ENCODE results near the gene BTBD2.
"Not testable (repeated sequence)": the region's sequence is repeated elsewhere in the genome, so short reads cannot be mapped to it uniquely, and the experiment has no call there.

BTBD2 gene

GRCh38 chr19:2039959-2040646 is 24.6 kb upstream of the BTBD2 start:
- DNase-seq (ENCODE audit: low read depth) = no peak

GRCh38 chr19:2039089-2039958 is 23.8 kb upstream of the BTBD2 start:
- DNase-seq (ENCODE audit: low read depth) = no peak

- DNase-seq (ENCODE audit: low read depth) = no peak
Observed at GRCh38 chr19:2038284-2039088, 23.0 kb upstream of the BTBD2 start.

- no peak for DNase-seq (ENCODE audit: low read depth)
Observed at GRCh38 chr19:2037651-2038255, 22.2 kb upstream of the BTBD2 start.

- DNase-seq (ENCODE audit: low read depth) = no peak
Observed at GRCh38 chr19:2036424-2036823, 20.9 kb upstream of the BTBD2 start.

- DNase-seq (ENCODE audit: low read depth) = no peak
Observed at GRCh38 chr19:2035590-2035991, 20.1 kb upstream of the BTBD2 start.

GRCh38 chr19:2034729-2035589 is 19.4 kb upstream of the BTBD2 start:
- no peak for DNase-seq (ENCODE audit: low read depth)

- DNase-seq (ENCODE audit: low read depth) = not testable (repeated sequence)
Observed at GRCh38 chr19:2034253-2034652, 18.7 kb upstream of the BTBD2 start.

GRCh38 chr19:2033825-2034159 is 18.3 kb upstream of the BTBD2 start:
- DNase-seq (ENCODE audit: low read depth) = no peak

GRCh38 chr19:2033115-2033824 is 17.8 kb upstream of the BTBD2 start:
- no peak for DNase-seq (ENCODE audit: low read depth)

GRCh38 chr19:2032296-2032941 is 16.9 kb upstream of the BTBD2 start:
- DNase-seq (ENCODE audit: low read depth) = peak; percentile 37

- peak; percentile 73 for DNase-seq (ENCODE audit: low read depth)
Observed at GRCh38 chr19:2027361-2027760, 11.8 kb upstream of the BTBD2 start.

- no peak for DNase-seq (ENCODE audit: low read depth)
Observed at GRCh38 chr19:2026770-2027169, 11.3 kb upstream of the BTBD2 start.

- DNase-seq (ENCODE audit: low read depth) = no peak
Observed at GRCh38 chr19:2022289-2022688, 6.8 kb upstream of the BTBD2 start.

GRCh38 chr19:2021453-2022140 is 6.1 kb upstream of the BTBD2 start:
- no peak for DNase-seq (ENCODE audit: low read depth)

- no peak for DNase-seq (ENCODE audit: low read depth)
Observed at GRCh38 chr19:2018752-2019151, 3.2 kb upstream of the BTBD2 start.

- DNase-seq (ENCODE audit: low read depth) = peak; percentile 30
Observed at GRCh38 chr19:2016041-2016807, 710 bp upstream of the BTBD2 start.

- DNase-seq (ENCODE audit: low read depth) = no peak
Observed at GRCh38 chr19:2014731-2015607, 545 bp downstream of the BTBD2 start.
